Kidney (tissue), 13 donors: Measurements from ENCODE around the gene MTCL3.

Experiments
- DNase-seq, 5 donors: peaks; one replicate each; pipeline ENCODE4 v3.0.0-alpha.2; 2013 to 2020
- FAIRE-seq: peaks from 2 replicates; lab custom pipeline; 2012; peaks lifted over from hg19 to GRCh38; lab: Jason Lieb, UNC
- H3K27ac ChIP-seq, 2 donors: one replicate each; pipeline ENCODE4 v1.7.0; 2013; ENCODE audit warnings: low read depth in 2 of 2, low read length in 2 of 2, inconsistent platforms in 1 of 2
- H3K27me3 ChIP-seq: one replicate; pipeline ENCODE4 v1.7.1; 2013; ENCODE audit warnings: low read length, inconsistent platforms; ENCODE audit not compliant: control insufficient read depth, insufficient read depth
- H3K36me3 ChIP-seq, 3 donors: one replicate each; pipeline versions ENCODE4 v1.7.0 to v1.7.1; 2013; ENCODE audit warnings: low read length in 3 of 3, control low read depth in 1 of 3, inconsistent platforms in 1 of 3; ENCODE audit not compliant: insufficient read depth in 3 of 3, control insufficient read depth in 2 of 3
- H3K4me1 ChIP-seq, 3 donors: one replicate each; pipeline versions ENCODE4 v1.7.0 to v1.7.1; 2013; ENCODE audit warnings: low read length in 3 of 3, inconsistent platforms in 1 of 3, low read depth in 1 of 3; ENCODE audit not compliant: control insufficient read depth in 2 of 3, insufficient read depth in 2 of 3
- H3K4me3 ChIP-seq, 3 donors: one replicate each; pipeline versions ENCODE4 v1.7.0 to v1.8.1; 2013; ENCODE audit warnings: low read length in 3 of 3, control low read depth in 1 of 3, inconsistent platforms in 1 of 3
- H3K9ac ChIP-seq, 3 donors: one replicate each; pipeline versions ENCODE4 v1.7.0 to v1.7.1; 2013; ENCODE audit warnings: low read length in 3 of 3, control low read depth in 1 of 3, inconsistent platforms in 1 of 3
- H3K9me3 ChIP-seq, 3 donors: one replicate each; pipeline versions ENCODE4 v1.7.0 to v1.7.1; 2013; ENCODE audit warnings: low read length in 3 of 3, control low read depth in 1 of 3, inconsistent platforms in 1 of 3; ENCODE audit not compliant: control insufficient read depth in 2 of 3, insufficient read depth in 1 of 3
- CTCF ChIP-seq: IDR thresholded peaks from 3 replicates; pipeline ENCODE4 v1.5.1; 2012; ENCODE audit warnings: mild to moderate bottlenecking, moderate library complexity, borderline replicate concordance; ENCODE audit not compliant: insufficient read depth; ENCODE audit errors: extremely low read depth
- intact Hi-C: fragments of 100-400 bp; cut with DNase I; formaldehyde crosslinking; loops from one replicate; pipeline ENCODE4 v1.11.1; 2022
- donor health status: control.
- donor health status: control.
- donor health status: control.
- donor health status: control.
- donor health status: control.
- donor health status: DM: yes; HTN: yes; CAD: no.
- donor health status: Normal renal cell carcinoma (clear cell type).

Gene MTCL3

GRCh38 chr6:127517693-127518092 is 1.4 kb downstream of the MTCL3 start:
- Histone ChIP-seq H3K4me1 (peaks cover 0 to 10% (median 3%) of the 10 kb centered on the region in 3 donors), H3K27ac (no peak overlapping the region), H3K27me3 (peaks cover 24% of the 10 kb centered on the region), H3K36me3 (no peaks in the 10 kb centered on the region), H3K4me3 (no peak overlapping the region), H3K9me3 (no peaks in the 10 kb centered on the region), H3K9ac (no peak overlapping the region)
- no peak for TF ChIP-seq CTCF
- DNase-seq (no peak), FAIRE-seq (no peak)
- intact Hi-C loops, result no loop called here

- Histone ChIP-seq H3K36me3 (no peaks in the 10 kb centered on the region), H3K4me1 (peaks cover 0 to 10% (median 3%) of the 10 kb centered on the region in 3 donors), H3K9me3 (no peaks in the 10 kb centered on the region), H3K4me3 (peak overlapping the region; percentile 39 to 55 (median 46)), H3K27ac (no peak overlapping the region), H3K9ac (no peak overlapping the region), H3K27me3 (peaks cover 24% of the 10 kb centered on the region)
- intact Hi-C loops, result no loop called here
- TF ChIP-seq CTCF, result peak; percentile 35
- no peak for FAIRE-seq
- peak in 4 of 5 donors; percentile 38 to 69 (median 54) for DNase-seq
Observed at GRCh38 chr6:127516662-127517273, 2.4 kb downstream of the MTCL3 start.

- Histone ChIP-seq H3K36me3 (no peaks in the 10 kb centered on the region), H3K4me1 (peaks cover 0 to 10% (median 3%) of the 10 kb centered on the region in 3 donors), H3K9ac (no peak overlapping the region), H3K4me3 (peak overlapping the region; percentile 39 to 55 (median 47)), H3K27me3 (peaks cover 24% of the 10 kb centered on the region), H3K27ac (no peak overlapping the region), H3K9me3 (no peaks in the 10 kb centered on the region)
- DNase-seq (peak; percentile 81 to 88 (median 86)), FAIRE-seq (no peak)
- no peak for TF ChIP-seq CTCF
- intact Hi-C loops, result no loop called here
Observed at GRCh38 chr6:127515794-127516661, 3.1 kb downstream of the MTCL3 start.
